Small intestine (tissue), 7 donors: Measurements from ENCODE around the gene VILL. TPM values are rescaled to one million over a fixed set of nuclear protein-coding genes. Genes with fewer than 3 reads are reported as not detected.

Experiments used
- DNase-seq, 2 donors: peaks; one replicate each; pipeline versions ENCODE4 v3.0.0 to v3.0.0-alpha.2; 2013
- FAIRE-seq: peaks from 2 replicates; lab custom pipeline; 2012; peaks lifted over from hg19 to GRCh38; lab: Jason Lieb, UNC
- H3K27ac ChIP-seq, 3 donors: one replicate each; pipeline ENCODE4 v1.5.1; 2013; ENCODE audit warnings: low read length in 2 of 3, mild to moderate bottlenecking in 2 of 3, control low read depth in 1 of 3, inconsistent platforms in 1 of 3, low read depth in 1 of 3, moderate library complexity in 1 of 3
- H3K27me3 ChIP-seq, 3 donors: one replicate each; pipeline ENCODE4 v1.6.1; 2013; ENCODE audit warnings: low read length in 3 of 3, inconsistent platforms in 1 of 3; ENCODE audit not compliant: control insufficient read depth in 3 of 3, insufficient read depth in 3 of 3
- H3K36me3 ChIP-seq, 3 donors: one replicate each; pipeline ENCODE4 v1.6.1; 2013; ENCODE audit warnings: low read length in 3 of 3, inconsistent platforms in 1 of 3, low read depth in 1 of 3, mild to moderate bottlenecking in 1 of 3, moderate library complexity in 1 of 3; ENCODE audit not compliant: control insufficient read depth in 3 of 3, insufficient read depth in 2 of 3
- H3K4me1 ChIP-seq, 3 donors: one replicate each; pipeline ENCODE4 v1.6.1; 2013; ENCODE audit warnings: low read length in 2 of 3, inconsistent platforms in 1 of 3, low read depth in 1 of 3, mild to moderate bottlenecking in 1 of 3, moderate library complexity in 1 of 3; ENCODE audit not compliant: control insufficient read depth in 3 of 3, insufficient read depth in 2 of 3
- H3K4me3 ChIP-seq, 3 donors: one replicate each; pipeline ENCODE4 v1.5.1; 2013; ENCODE audit warnings: low read length in 3 of 3, control low read depth in 1 of 3, inconsistent platforms in 1 of 3, low read depth in 1 of 3, mild to moderate bottlenecking in 1 of 3, moderate library complexity in 1 of 3
- H3K9me3 ChIP-seq, 2 donors: one replicate each; pipeline ENCODE4 v1.6.1; 2013; ENCODE audit warnings: low read depth in 1 of 2, low read length in 1 of 2; ENCODE audit not compliant: control insufficient read depth in 2 of 2, insufficient read depth in 1 of 2
- WGBS, 3 donors: extraction: QIAGEN DNeasy Blood & Tissue Kit; methylation state at CpG; one replicate each; pipeline ENCODE4 v1.1.7; 2013; 5-methylcytosine and 5-hydroxymethylcytosine counted together
- polyA plus RNA-seq, 4 donors: library from polyadenylated mRNA; stranded (reverse) in 3 of 4; unstranded in 1 of 4; fragments of 200-250 nt in 3 of 4; fragments of 120-200 nt in 1 of 4; gene quantifications; one replicate each; pipeline versions ENCODE4 v1.2.1 to v1.2.3, GENCODE V29; 2013
- donor health status: healthy with polysubstance abuse.
- donor health status: control.
- donor health status: control.
- donor health status: Bipolar disorder and iron deficiency.
- donor health status: healthy.

VILL gene
- polyA plus RNA-seq, 4 donors = 57.6 to 266 (median 154) TPM

DNA sequence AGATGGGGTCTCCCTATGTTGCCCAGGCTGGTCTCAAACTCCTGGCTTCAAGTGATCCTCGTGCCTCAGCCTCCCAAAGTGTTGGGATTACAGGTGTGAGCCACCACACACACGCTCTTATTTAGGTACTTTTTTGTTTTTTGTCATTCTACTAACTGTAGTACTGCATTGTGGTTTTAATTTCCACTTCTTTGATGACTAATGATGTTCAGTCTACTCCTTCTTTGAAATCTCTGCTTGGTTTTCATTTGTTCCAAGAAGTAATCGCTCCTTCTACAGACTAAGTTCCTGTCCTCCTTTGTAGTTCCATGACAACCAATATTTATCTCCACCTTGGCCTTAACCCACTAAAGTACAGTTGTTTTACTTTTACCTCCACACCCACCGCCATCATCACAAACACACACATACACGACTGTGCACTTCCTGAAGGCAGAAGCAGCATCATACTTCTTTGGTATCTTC lies 47.9 kb downstream of the VILL start:
- no peak overlapping the region for H3K4me3 ChIP-seq
- H3K9me3 ChIP-seq = no peaks in the 10 kb centered on the region
- peak overlapping the region in 1 of 3 donors; percentile 83 for H3K27ac ChIP-seq
- H3K4me1 ChIP-seq = peaks cover 0 to 18% (median 0%) of the 10 kb centered on the region in 3 donors
- 70 to 77% (median 72%) methylated on average over 5 of the region's 5 CpGs for WGBS, 3 donors
- H3K27me3 ChIP-seq = peaks cover 0 to 8% (median 0%) of the 10 kb centered on the region in 3 donors
- no peak for FAIRE-seq
- no peaks in the 10 kb centered on the region for H3K36me3 ChIP-seq
- no peak for DNase-seq

DNA sequence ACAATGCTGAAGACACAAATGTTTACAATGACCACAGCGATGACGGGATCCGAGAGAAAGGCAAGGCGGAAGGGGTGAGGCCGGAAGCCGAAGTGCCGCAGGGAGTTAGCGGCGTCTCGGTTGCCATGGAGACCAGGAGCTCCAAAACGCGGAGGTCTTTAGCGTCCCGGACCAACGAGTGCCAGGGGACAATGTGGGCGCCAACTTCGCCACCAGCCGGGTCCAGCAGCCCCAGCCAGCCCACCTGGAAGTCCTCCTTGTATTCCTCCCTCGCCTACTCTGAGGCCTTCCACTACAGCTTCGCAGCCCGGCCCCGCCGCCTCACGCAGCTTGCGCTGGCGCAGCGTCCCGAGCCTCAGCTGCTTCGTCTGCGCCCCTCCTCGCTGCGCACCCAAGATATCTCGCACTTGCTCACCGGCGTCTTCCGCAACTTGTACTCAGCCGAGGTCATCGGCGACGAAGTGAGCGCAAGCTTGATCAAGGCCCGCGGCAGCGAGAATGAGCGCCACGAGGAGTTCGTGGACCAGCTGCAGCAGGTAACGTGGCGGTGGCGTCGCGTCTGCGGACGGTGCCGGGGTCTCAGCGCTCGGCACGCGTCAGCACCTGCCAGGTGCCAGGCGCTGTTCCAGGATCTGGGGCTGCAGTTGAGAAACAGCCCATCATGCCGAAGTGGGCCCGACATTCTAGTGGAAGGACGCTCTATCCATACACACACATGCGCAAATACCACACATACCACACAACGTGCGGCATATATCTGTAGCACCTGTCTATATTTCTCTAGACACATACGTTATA lies 48.7 kb downstream of the VILL start, which contains the start of gene DLEC1:
Gene DLEC1 (plus strand): TSS at position 108 of the 798 bp plus-strand sequence. CDS start 18 bp downstream, at position 126.
- 1 to 3% (median 2%) methylated on average over 65 to 67 of the region's 67 CpGs for whole genome bisulfite sequencing, 3 donors
- peak; percentile 73 to 83 for DNase-seq
- Histone ChIP-seq H3K27me3 (peaks cover 0 to 8% (median 0%) of the 10 kb centered on the region in 3 donors), H3K9me3 (no peaks in the 10 kb centered on the region), H3K36me3 (no peaks in the 10 kb centered on the region), H3K4me1 (peaks cover 0 to 18% (median 0%) of the 10 kb centered on the region in 3 donors), H3K4me3 (peak within 1 kb of the TSS; percentile 44 to 54 (median 50)), H3K27ac (peak within 1 kb of the TSS in 1 of 3 donors; percentile 83)
- FAIRE-seq = no peak

DNA sequence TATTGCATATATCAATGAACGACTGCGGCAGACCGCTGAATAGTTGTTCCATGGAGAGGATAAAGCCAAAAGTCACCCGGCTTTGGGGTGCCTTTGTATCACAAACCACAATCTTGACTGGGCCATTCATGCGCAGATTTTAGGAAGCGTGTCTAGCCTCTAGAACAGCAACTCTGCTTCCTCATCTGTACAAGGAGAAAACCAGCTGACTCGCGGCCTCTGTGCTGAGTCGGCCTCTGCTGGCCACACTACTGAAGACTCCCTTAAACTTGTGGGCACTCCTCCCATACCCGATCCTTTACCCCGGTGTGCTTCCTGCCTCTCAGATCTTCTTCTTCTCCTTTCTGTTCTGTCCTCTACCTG lies 49.3 kb downstream of the VILL start:
- no peak overlapping the region for H3K27ac ChIP-seq
- WGBS, 3 donors = 18 to 25% (median 20%) methylated on average over 11 of the region's 11 CpGs
- no peak for FAIRE-seq

DNA sequence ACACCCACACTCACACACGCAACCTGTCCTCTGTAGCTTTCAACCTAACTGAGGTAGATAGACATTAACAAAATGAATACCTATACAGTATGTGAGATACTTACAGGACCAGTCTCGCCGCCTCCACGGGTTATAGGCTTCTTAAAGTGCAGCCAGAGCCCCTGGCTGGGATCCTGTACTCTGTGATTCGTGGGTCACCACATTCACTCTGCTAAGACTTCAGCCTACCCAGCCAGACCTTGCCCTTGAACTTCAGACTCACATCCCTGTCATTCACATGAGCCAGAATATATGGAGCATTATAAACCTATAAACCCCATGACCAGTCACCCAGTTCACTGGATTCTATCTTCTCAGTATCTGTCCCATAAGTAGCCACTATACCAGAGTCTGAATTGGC lies 49.8 kb downstream of the VILL start:
- no peak overlapping the region for H3K4me3 ChIP-seq
- H3K27ac ChIP-seq = no peak overlapping the region
- DNase-seq (peak; percentile 42 to 80), FAIRE-seq (no peak)
- WGBS, 3 donors = 66 to 81% (median 73%) methylated on average over 5 of the region's 5 CpGs
- H3K4me1 ChIP-seq = peaks cover 0 to 18% (median 0%) of the 10 kb centered on the region in 3 donors
- no peaks in the 10 kb centered on the region for H3K36me3 ChIP-seq
- peaks cover 0 to 8% (median 0%) of the 10 kb centered on the region in 3 donors for H3K27me3 ChIP-seq
- no peaks in the 10 kb centered on the region for H3K9me3 ChIP-seq

More for the DNA sequence above, 49.3 kb downstream of the VILL start:
- Histone ChIP-seq H3K27me3 (peaks cover 0 to 8% (median 0%) of the 10 kb centered on the region in 3 donors), H3K4me3 (peak overlapping the region in 2 of 3 donors; percentile 50 to 54), H3K36me3 (no peaks in the 10 kb centered on the region), H3K9me3 (no peaks in the 10 kb centered on the region), H3K4me1 (peaks cover 0 to 18% (median 0%) of the 10 kb centered on the region in 3 donors)
- peak; percentile 57 to 59 for DNase-seq

DNA sequence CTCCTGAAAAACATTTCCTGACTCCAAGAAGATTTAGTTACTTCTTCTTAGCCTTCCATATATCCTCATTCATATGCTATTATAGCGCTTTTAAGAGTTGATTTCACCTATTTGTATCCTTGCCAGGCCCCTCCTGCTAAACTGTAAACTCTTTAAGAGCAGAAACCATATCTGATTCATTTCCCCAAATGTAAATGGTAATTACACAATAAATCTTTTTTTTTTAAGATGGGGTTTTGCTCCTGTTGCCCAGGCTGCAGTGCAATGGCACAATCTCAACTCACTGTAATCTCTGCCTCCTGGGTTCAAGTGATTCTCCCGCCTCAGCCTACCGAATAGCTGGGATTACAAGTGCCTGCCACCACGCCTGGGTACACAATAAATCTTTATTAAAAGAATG lies 52.9 kb downstream of the VILL start:
- H3K4me1 ChIP-seq = peaks cover 0 to 18% (median 0%) of the 10 kb centered on the region in 3 donors
- H3K27me3 ChIP-seq = peaks cover 0 to 8% (median 0%) of the 10 kb centered on the region in 3 donors
- no peak overlapping the region for H3K4me3 ChIP-seq
- H3K9me3 ChIP-seq = peaks cover 0 to 2% of the 10 kb centered on the region in 2 donors
- no peaks in the 10 kb centered on the region for H3K36me3 ChIP-seq
- WGBS, 3 donors = 75 to 83% (median 81%) methylated on average over 4 of the region's 4 CpGs
- no peak overlapping the region for H3K27ac ChIP-seq
- FAIRE-seq = no peak
- DNase-seq = no peak

DNA sequence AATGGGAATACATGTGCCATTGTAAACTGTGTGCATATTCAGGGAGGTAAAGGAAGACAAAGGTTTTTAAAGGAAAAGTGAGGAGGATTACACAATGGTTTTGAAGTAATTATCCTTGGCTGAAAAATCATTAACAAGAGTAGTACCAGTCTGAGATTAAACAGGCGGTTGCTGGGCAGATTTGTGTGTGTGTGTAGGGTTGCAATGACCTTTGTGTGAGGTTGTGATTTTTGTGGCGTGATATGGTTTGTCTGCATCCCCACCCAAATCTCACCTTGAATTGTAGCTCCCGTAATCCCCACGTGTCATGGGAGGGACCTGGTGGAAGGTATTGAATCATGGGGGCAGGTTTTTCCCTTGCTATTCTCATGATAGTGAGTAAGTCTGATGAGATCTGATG lies 55.4 kb downstream of the VILL start:
- Histone ChIP-seq H3K36me3 (no peaks in the 10 kb centered on the region), H3K27ac (no peak overlapping the region), H3K4me3 (no peak overlapping the region), H3K4me1 (no peaks in the 10 kb centered on the region), H3K27me3 (no peaks in the 10 kb centered on the region), H3K9me3 (peaks cover 0 to 2% of the 10 kb centered on the region in 2 donors)
- 74 to 80% (median 78%) methylated on average over 4 of the region's 4 CpGs for WGBS, 3 donors
- FAIRE-seq = no peak
- no peak for DNase-seq

DNA sequence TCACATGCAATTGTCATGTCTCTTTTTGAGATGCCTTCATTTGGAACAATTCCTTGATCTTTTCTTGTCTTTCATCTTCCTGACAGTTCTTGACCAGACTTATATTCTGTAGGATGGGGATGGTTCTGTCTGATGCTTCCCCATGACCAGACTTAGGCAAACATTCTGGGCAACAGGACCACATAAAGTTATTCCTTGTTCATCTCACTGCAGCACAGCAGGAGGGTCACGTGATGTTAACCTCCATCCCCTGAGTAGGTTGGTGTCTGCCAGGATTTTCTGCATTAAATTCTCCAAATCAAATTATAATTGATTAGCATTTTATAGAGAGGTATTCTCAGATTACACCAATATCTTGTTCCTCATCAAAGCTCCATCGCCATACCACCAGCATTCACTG lies 56.2 kb downstream of the VILL start:
- Histone ChIP-seq H3K36me3 (no peaks in the 10 kb centered on the region), H3K27ac (no peak overlapping the region), H3K27me3 (no peaks in the 10 kb centered on the region), H3K9me3 (peaks cover 0 to 2% of the 10 kb centered on the region in 2 donors), H3K4me3 (no peak overlapping the region), H3K4me1 (no peaks in the 10 kb centered on the region)
- FAIRE-seq = no peak
- DNase-seq = no peak
- 92 to 97% (median 93%) methylated on average over 2 of the region's 2 CpGs for WGBS, 3 donors

DNA sequence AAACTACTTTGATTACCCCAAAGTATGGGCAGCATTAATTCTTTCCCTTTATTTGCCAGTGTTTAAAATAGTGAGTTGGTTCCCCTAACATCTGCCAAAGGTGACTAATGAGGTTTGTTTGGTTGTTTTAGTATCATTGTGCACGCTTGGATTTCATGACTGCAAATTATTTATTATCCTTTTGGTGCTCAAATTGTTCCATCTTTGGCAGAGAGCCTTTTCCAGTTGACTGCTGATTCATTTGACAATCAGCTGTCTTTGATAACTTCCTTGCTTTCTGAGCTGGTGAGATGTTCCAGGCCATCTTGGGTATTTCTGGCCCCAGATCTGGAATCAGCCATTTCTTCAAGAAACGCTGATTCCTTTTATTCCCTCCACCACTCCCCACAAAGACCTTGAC lies 57.3 kb downstream of the VILL start:
- WGBS, 3 donors = 65 to 73% (median 65%) methylated on average over 2 of the region's 2 CpGs
- no peak for FAIRE-seq

More for the DNA sequence above, 57.3 kb downstream of the VILL start:
- Histone ChIP-seq H3K27me3 (no peaks in the 10 kb centered on the region), H3K9me3 (peaks cover 0 to 2% of the 10 kb centered on the region in 2 donors), H3K27ac (no peak overlapping the region), H3K4me3 (no peak overlapping the region), H3K36me3 (no peaks in the 10 kb centered on the region), H3K4me1 (no peaks in the 10 kb centered on the region)
- DNase-seq = no peak
